ENCODE results near the gene ARFIP1.

The ARFIP1 gene

DNA sequence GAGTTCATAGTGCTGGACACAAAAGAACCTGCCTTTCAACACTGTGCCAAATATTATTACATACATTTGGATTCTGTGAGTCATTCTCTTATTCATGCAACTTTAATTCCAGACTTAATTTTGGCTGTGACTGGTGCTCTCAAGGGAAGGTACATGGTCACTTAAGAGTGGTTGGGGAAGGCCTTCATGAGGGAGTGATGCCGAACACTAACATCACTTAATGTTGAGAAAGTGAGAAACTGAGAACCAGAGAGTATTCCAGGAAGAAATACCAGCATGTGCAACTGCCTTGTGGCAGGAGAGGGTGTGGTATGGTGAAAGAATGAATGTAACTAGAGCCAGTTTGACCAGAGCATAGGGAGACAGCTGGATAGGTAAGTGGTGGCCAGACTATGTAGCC is 114.9 kb downstream of the ARFIP1 start:
- TF ChIP-seq, protein P1, sequence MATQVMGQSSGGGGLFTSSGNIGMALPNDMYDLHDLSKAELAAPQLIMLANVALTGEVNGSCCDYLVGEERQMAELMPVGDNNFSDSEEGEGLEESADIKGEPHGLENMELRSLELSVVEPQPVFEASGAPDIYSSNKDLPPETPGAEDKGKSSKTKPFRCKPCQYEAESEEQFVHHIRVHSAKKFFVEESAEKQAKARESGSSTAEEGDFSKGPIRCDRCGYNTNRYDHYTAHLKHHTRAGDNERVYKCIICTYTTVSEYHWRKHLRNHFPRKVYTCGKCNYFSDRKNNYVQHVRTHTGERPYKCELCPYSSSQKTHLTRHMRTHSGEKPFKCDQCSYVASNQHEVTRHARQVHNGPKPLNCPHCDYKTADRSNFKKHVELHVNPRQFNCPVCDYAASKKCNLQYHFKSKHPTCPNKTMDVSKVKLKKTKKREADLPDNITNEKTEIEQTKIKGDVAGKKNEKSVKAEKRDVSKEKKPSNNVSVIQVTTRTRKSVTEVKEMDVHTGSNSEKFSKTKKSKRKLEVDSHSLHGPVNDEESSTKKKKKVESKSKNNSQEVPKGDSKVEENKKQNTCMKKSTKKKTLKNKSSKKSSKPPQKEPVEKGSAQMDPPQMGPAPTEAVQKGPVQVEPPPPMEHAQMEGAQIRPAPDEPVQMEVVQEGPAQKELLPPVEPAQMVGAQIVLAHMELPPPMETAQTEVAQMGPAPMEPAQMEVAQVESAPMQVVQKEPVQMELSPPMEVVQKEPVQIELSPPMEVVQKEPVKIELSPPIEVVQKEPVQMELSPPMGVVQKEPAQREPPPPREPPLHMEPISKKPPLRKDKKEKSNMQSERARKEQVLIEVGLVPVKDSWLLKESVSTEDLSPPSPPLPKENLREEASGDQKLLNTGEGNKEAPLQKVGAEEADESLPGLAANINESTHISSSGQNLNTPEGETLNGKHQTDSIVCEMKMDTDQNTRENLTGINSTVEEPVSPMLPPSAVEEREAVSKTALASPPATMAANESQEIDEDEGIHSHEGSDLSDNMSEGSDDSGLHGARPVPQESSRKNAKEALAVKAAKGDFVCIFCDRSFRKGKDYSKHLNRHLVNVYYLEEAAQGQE (IDR thresholded peaks at IDR 0.05; ENCODE audit: insufficient read depth in 1 of 2, low read depth in 2 of 2, low read length in 2 of 2): no peak
- TF ChIP-seq TAF1 (IDR thresholded peaks at IDR 0.05; ENCODE audit: borderline replicate concordance, insufficient read depth, low read length): no peak
- no peak for TF ChIP-seq SIN3A (IDR thresholded peaks at IDR 0.05; ENCODE audit: borderline replicate concordance, insufficient read depth, low read length)
- TF ChIP-seq FOXP2 (optimal IDR thresholded peaks at IDR 0.05; ENCODE audit: borderline replicate concordance, extremely low read depth, extremely low read length, insufficient read depth): no peak
- TF ChIP-seq POLR2AphosphoS5 (IDR thresholded peaks at IDR 0.05; ENCODE audit: low read depth, low read length): no peak

DNA sequence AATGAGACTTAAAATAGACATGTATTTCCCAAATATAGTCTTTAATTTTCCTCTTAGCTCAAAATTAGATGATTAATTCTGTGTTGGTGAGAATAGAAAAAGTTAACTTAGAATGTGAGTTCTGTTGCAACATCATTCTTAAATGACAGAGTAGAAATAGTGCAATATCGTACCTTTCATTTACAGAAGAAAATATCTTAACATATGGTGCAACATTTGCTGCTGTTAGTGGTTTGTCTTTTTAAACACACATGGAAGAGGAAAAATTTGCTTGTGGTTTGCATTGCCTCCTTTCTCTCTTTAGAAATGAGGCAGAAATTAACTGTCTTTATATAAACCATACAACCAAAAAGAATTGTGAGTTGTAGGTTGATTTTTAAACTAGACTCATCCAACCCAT is 117.1 kb downstream of the ARFIP1 start:
- TF ChIP-seq POLR2AphosphoS5 (IDR thresholded peaks at IDR 0.05; ENCODE audit: low read depth, low read length) (no peak), TAF1 (IDR thresholded peaks at IDR 0.05; ENCODE audit: borderline replicate concordance, insufficient read depth, low read length) (no peak), FOXP2 (optimal IDR thresholded peaks at IDR 0.05; ENCODE audit: borderline replicate concordance, extremely low read depth, extremely low read length, insufficient read depth) (no peak), SIN3A (IDR thresholded peaks at IDR 0.05; ENCODE audit: borderline replicate concordance, insufficient read depth, low read length) (no peak)
- TF ChIP-seq, protein P1 (IDR thresholded peaks at IDR 0.05; ENCODE audit: insufficient read depth in 1 of 2, low read depth in 2 of 2, low read length in 2 of 2): no peak

DNA sequence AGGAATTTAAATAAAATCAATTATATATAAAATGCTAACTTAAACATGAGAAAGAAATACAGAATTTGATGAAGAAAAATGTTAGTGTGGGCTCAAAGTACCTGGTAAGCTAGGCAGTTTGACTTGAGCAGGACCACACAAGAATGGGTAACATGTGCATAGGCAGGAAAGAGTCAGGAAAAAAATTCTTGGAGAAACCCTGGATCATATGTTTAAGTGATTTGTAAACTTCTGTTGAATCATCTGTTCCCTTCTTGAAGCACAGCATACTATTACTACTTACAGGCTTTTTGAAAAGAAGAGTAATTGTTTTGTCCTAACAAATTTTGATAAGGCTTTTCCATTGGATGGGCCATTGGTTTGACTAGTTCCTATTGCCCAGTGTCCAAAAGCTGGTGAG is 118.9 kb downstream of the ARFIP1 start:
- TF ChIP-seq SIN3A (IDR thresholded peaks at IDR 0.05; ENCODE audit: borderline replicate concordance, insufficient read depth, low read length): no peak
- TF ChIP-seq, protein P1 (IDR thresholded peaks at IDR 0.05; ENCODE audit: insufficient read depth in 1 of 2, low read depth in 2 of 2, low read length in 2 of 2): no peak
- no peak for TF ChIP-seq POLR2AphosphoS5 (IDR thresholded peaks at IDR 0.05; ENCODE audit: low read depth, low read length)
- no peak for TF ChIP-seq FOXP2 (optimal IDR thresholded peaks at IDR 0.05; ENCODE audit: borderline replicate concordance, extremely low read depth, extremely low read length, insufficient read depth)
- TF ChIP-seq TAF1 (IDR thresholded peaks at IDR 0.05; ENCODE audit: borderline replicate concordance, insufficient read depth, low read length): no peak

GRCh38 chr4:152900395-152900794 is 120.6 kb downstream of the ARFIP1 start:
- no peak for TF ChIP-seq FOXP2 (optimal IDR thresholded peaks at IDR 0.05; ENCODE audit: borderline replicate concordance, extremely low read depth, extremely low read length, insufficient read depth)

DNA sequence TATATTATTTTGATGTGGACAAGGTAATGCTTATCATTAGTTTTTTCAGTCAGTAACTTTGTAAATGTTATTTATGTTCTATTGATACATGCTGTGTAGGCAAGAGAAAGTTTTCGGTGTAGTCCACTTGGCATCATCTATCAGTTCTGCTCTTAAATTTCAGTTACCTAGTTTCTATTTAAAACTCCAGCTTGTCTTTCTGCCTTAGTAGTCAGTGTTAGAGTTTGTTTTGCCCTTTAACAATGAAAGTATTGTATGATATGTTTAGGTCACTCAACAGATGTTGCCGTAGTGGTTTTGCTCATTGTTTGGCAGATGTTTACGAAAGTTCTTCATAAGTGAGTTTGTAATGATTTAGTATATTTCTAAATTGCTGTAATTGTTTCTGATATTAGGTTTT is 121.5 kb downstream of the ARFIP1 start:
- no peak for TF ChIP-seq TAF1 (IDR thresholded peaks at IDR 0.05; ENCODE audit: borderline replicate concordance, insufficient read depth, low read length)
- TF ChIP-seq POLR2AphosphoS5 (IDR thresholded peaks at IDR 0.05; ENCODE audit: low read depth, low read length): no peak
- TF ChIP-seq, protein P1 (IDR thresholded peaks at IDR 0.05; ENCODE audit: insufficient read depth in 1 of 2, low read depth in 2 of 2, low read length in 2 of 2): no peak
- no peak for TF ChIP-seq FOXP2 (optimal IDR thresholded peaks at IDR 0.05; ENCODE audit: borderline replicate concordance, extremely low read depth, extremely low read length, insufficient read depth)
- TF ChIP-seq SIN3A (IDR thresholded peaks at IDR 0.05; ENCODE audit: borderline replicate concordance, insufficient read depth, low read length): no peak

Measured in PFSK-1 (cell line).